Calu3 (cell line): ENCODE results near the gene AGBL3. TPM values are rescaled to one million over a fixed set of nuclear protein-coding genes. Genes with fewer than 3 reads are reported as not detected.
"Not testable (repeated sequence)": the region's sequence is repeated elsewhere in the genome, so short reads cannot be mapped to it uniquely, and the experiment has no call there.

Source experiments
- BruUV-seq: library from RNA; stranded (reverse); fragments of 400-500 nt; replicated peaks from 2 replicates; lab custom pipeline; 2021; lab: Mats Ljungman, UMichigan
- CTCF ChIA-PET: fragments of 300-600 bp; sonication (Branson Sonifier 250); formaldehyde crosslinking; loops from one replicate; lab custom pipeline; 2022; ENCODE audit warnings: antibody characterized with exemption; lab: Charles Lee
- DNase-seq: peaks from one replicate; pipeline ENCODE4 v3.0.0; 2022
- H3K27ac Mint-ChIP-seq: one replicate; pipeline ENCODE4 v1.8.0; 2022; ENCODE audit warnings: mixed read lengths; ENCODE audit not compliant: unreplicated experiment
- H3K27me3 Mint-ChIP-seq: one replicate; pipeline ENCODE4 v1.8.0; 2022; ENCODE audit warnings: mixed read lengths; ENCODE audit not compliant: unreplicated experiment
- H3K36me3 Mint-ChIP-seq: one replicate; pipeline ENCODE4 v1.8.0; 2022; ENCODE audit warnings: mild to moderate bottlenecking, moderate library complexity, mixed read lengths; ENCODE audit not compliant: insufficient read depth, unreplicated experiment
- H3K4me1 Mint-ChIP-seq: one replicate; pipeline ENCODE4 v1.8.0; 2022; ENCODE audit warnings: mild to moderate bottlenecking, low read depth, mixed read lengths; ENCODE audit not compliant: unreplicated experiment
- H3K4me3 Mint-ChIP-seq: one replicate; pipeline ENCODE4 v1.8.0; 2022; ENCODE audit warnings: mild to moderate bottlenecking, low read depth, moderate library complexity, mixed read lengths; ENCODE audit not compliant: unreplicated experiment
- H3K9me3 Mint-ChIP-seq: one replicate; pipeline ENCODE4 v1.8.0; 2022; ENCODE audit warnings: low read depth, mixed read lengths; ENCODE audit not compliant: unreplicated experiment
- CTCF ChIP-seq: fragments of 200-600 bp; IDR thresholded peaks from one replicate; pipeline ENCODE4 v1.8.0; 2022; ENCODE audit warnings: antibody characterized with exemption; ENCODE audit not compliant: unreplicated experiment
- intact Hi-C: fragments of 100-400 bp; cut with micrococcal nuclease; formaldehyde crosslinking; loops from one replicate; pipeline ENCODE4 v1.10.0; 2022; ENCODE audit not compliant: unreplicated experiment
- total RNA-seq: library from RNA; stranded (reverse); gene quantifications from 2 replicates; pipeline ENCODE4 v1.2.3, GENCODE V29; 2022

Gene AGBL3
- total RNA-seq, 1 experiment from 2014 or later = 6.3 TPM

DNA sequence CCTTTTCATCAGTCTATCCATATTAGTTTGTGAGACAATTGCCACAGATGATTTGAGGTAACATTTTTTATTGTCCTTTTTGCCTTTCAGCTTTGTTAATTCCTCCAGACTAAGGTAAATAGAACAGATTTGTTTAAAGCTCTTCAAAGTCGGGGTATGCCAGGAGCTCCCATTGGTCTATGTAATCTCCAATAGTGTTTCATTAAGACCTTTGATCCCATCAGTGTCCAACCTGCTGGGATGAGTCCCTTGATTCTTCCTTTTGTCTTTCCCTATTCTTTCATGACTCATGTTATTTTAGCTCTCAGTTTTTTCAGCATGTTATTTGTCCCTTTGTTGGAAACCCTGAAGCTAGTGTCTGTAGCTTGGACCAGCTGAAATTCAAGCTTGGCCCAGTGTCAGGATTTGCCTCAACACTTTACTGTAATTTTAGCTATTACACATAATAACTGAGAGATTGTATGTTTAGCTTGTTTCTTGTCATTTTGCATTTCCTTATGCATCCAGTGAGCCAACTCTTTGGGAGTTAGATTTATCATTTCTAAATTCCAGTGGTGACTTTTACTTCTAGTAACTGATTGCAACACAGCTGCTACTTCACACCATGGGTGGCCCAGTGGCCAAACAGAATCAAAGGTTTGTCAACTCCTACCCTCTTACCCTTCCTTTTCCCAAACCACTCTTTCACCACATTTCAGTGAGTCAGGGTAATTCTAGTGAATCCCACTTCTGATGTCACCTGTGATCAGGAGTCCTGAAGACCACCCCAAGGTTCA lies 15.3 kb downstream of the AGBL3 start:
- Mint-ChIP-seq H3K36me3 (no peaks in the 10 kb centered on the region), H3K4me1 (no peaks in the 10 kb centered on the region), H3K27me3 (no peaks in the 10 kb centered on the region), H3K9me3 (peaks cover 8% of the 10 kb centered on the region), H3K27ac (no peak overlapping the region), H3K4me3 (no peak overlapping the region)
- no peak for TF ChIP-seq CTCF
- CTCF ChIA-PET = interaction anchor here (0.6 kb wide), 1 partner anchor 13 kb away, joined by 4 read pairs; no protein-coding TSS in a partner anchor
- BruUV-seq = no TSS peak
- intact Hi-C loops = no loop called here
- DNase-seq = no peak

- BruUV-seq = no TSS peak
- CTCF ChIA-PET = no interaction called here
- no peak overlapping the region for H3K27ac Mint-ChIP-seq
- H3K9me3 Mint-ChIP-seq = no peaks in the 10 kb centered on the region
- intact Hi-C loops = no loop called here
- no peaks in the 10 kb centered on the region for H3K27me3 Mint-ChIP-seq
- no peaks in the 10 kb centered on the region for H3K4me1 Mint-ChIP-seq
- TF ChIP-seq CTCF = no peak
- no peak for DNase-seq
- H3K36me3 Mint-ChIP-seq = no peaks in the 10 kb centered on the region
- H3K4me3 Mint-ChIP-seq = no peak overlapping the region
Measured at GRCh38 chr7:135012229-135012628, 25.9 kb downstream of the AGBL3 start.

- Mint-ChIP-seq H3K36me3 (no peaks in the 10 kb centered on the region), H3K4me1 (no peaks in the 10 kb centered on the region), H3K27ac (no peak overlapping the region), H3K9me3 (peaks cover 2% of the 10 kb centered on the region), H3K27me3 (no peaks in the 10 kb centered on the region), H3K4me3 (no peak overlapping the region)
- intact Hi-C loops = no loop called here
- DNase-seq = no peak
- no peak for TF ChIP-seq CTCF
- no TSS peak for BruUV-seq
- CTCF ChIA-PET = no interaction called here
Measured at GRCh38 chr7:135023622-135024021, 37.3 kb downstream of the AGBL3 start.

GRCh38 chr7:135035252-135035651 lies 48.9 kb downstream of the AGBL3 start:
- H3K27me3 Mint-ChIP-seq = no peaks in the 10 kb centered on the region
- H3K4me3 Mint-ChIP-seq = no peak overlapping the region
- H3K9me3 Mint-ChIP-seq = no peaks in the 10 kb centered on the region
- no peak for DNase-seq
- no TSS peak for BruUV-seq
- no peaks in the 10 kb centered on the region for H3K36me3 Mint-ChIP-seq
- intact Hi-C loops = no loop called here
- no peak for TF ChIP-seq CTCF
- no peaks in the 10 kb centered on the region for H3K4me1 Mint-ChIP-seq
- no peak overlapping the region for H3K27ac Mint-ChIP-seq
- CTCF ChIA-PET = no interaction called here

GRCh38 chr7:135067017-135067416 lies 80.7 kb downstream of the AGBL3 start:
- H3K4me3 Mint-ChIP-seq, intact Hi-C loops, BruUV-seq, H3K36me3 Mint-ChIP-seq, CTCF ChIA-PET, H3K27me3 Mint-ChIP-seq, H3K4me1 Mint-ChIP-seq, DNase-seq, H3K27ac Mint-ChIP-seq: not testable (repeated sequence)
- peaks cover 14% of the 10 kb centered on the region for H3K9me3 Mint-ChIP-seq
